Smooth muscle cell (in vitro differentiated cells): ENCODE data around the gene DOCK10. TPM values are rescaled to one million over a fixed set of nuclear protein-coding genes. Genes with fewer than 3 reads are reported as not detected.
A peak's percentile ranks its signal among the peaks of the same experiment; 100 is the strongest.

Experiments
- DNase-seq: peaks from one replicate; lab custom pipeline; 2025; ENCODE audit not compliant: unreplicated experiment; lab: John Stamatoyannopoulos, UW
- H2AFZ ChIP-seq: fragments of 200-600 bp; sonication (generic); 2 replicates; pipeline ENCODE4 v1.6.0; 2016; ENCODE audit warnings: antibody characterized with exemption, low read depth, mild to moderate bottlenecking
- H3F3A ChIP-seq: fragments of 200-600 bp; sonication (generic); 2 replicates; pipeline ENCODE4 v1.6.0; 2017; ENCODE audit warnings: antibody characterized with exemption, low read depth
- H3K27ac ChIP-seq: fragments of 200-600 bp; sonication (generic); 2 replicates; pipeline ENCODE4 v1.5.1; 2016; ENCODE audit warnings: low read depth, mild to moderate bottlenecking
- H3K27me3 ChIP-seq: fragments of 200-600 bp; sonication (generic); 2 replicates; pipeline ENCODE4 v1.6.1; 2016; ENCODE audit warnings: low read depth, mild to moderate bottlenecking
- H3K36me3 ChIP-seq: fragments of 200-600 bp; sonication (generic); 2 replicates; pipeline ENCODE4 v1.5.1; 2016; ENCODE audit warnings: low read depth
- H3K4me1 ChIP-seq: fragments of 200-600 bp; sonication (generic); 2 replicates; pipeline ENCODE4 v1.5.1; 2016; ENCODE audit warnings: low read depth
- H3K4me2 ChIP-seq: fragments of 200-600 bp; sonication (generic); 2 replicates; pipeline ENCODE4 v1.6.0; 2016; ENCODE audit warnings: mild to moderate bottlenecking
- H3K4me3 ChIP-seq: fragments of 200-600 bp; sonication (generic); 2 replicates; pipeline ENCODE4 v1.5.1; 2016; ENCODE audit warnings: mild to moderate bottlenecking
- H3K79me2 ChIP-seq: fragments of 200-600 bp; sonication (generic); 2 replicates; pipeline ENCODE4 v1.6.0; 2016; ENCODE audit warnings: low read depth, mild to moderate bottlenecking
- H3K9ac ChIP-seq: fragments of 200-600 bp; sonication (generic); 2 replicates; pipeline ENCODE4 v1.6.0; 2016; ENCODE audit warnings: low read depth
- H3K9me3 ChIP-seq: fragments of 200-600 bp; sonication (generic); replicated peaks from 2 replicates; pipeline ENCODE4 v1.5.1; 2016; ENCODE audit warnings: low read depth
- H4K20me1 ChIP-seq: fragments of 200-600 bp; sonication (generic); 2 replicates; pipeline ENCODE4 v1.6.0; 2016; ENCODE audit warnings: low read depth
- WGBS: methylation state at CpG from one replicate; pipeline ENCODE4 v1.1.7; 2016; ENCODE audit warnings: low lambda C conversion rate; 5-methylcytosine and 5-hydroxymethylcytosine counted together
- polyA plus RNA-seq: library from polyadenylated mRNA; unstranded; fragments of >200 nt; fragmentation: Nextera tagmentation; extraction: Ambion mirVana; gene quantifications from 2 replicates; pipeline ENCODE4 v1.2.1, GENCODE V29; 2016
- total RNA-seq: library from RNA; depleted of rRNA; stranded (reverse); fragments of >200 nt; gene quantifications from 2 replicates; pipeline ENCODE4 v1.2.3, GENCODE V29; 2014
- TF ChIP-seq, protein P1 (sequence below): fragments of 200-600 bp; sonication (generic); IDR thresholded peaks from 2 replicates; pipeline ENCODE4 v1.5.1; 2017; ENCODE audit warnings: borderline replicate concordance, mild to moderate bottlenecking, antibody characterized with exemption; ENCODE audit not compliant: insufficient read depth, poor library complexity, severe bottlenecking

The DOCK10 gene
- total and polyA plus RNA-seq, 2 experiments from 2014 or later = 0.04 TPM; not detected in 1

DNA sequence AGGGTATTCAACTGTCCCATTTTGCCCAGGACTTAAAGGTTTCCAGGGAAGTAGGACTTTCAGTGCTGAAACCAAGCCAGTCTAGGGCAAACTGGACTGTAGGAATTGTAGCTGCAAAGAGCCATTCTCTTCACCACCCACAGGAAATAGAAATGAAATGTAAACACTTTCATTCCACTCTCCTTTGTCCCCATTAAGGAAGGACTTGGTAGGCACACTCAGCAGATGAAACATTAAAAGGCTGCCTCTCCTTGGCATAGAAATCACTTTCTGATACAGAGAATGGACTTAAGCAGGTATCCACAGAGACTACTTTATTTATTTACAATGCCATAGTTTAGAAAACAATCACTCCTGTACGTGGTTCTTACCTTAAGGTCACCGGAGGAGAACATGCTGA is 223.2 kb downstream of the DOCK10 start:
- TF ChIP-seq, protein P1, sequence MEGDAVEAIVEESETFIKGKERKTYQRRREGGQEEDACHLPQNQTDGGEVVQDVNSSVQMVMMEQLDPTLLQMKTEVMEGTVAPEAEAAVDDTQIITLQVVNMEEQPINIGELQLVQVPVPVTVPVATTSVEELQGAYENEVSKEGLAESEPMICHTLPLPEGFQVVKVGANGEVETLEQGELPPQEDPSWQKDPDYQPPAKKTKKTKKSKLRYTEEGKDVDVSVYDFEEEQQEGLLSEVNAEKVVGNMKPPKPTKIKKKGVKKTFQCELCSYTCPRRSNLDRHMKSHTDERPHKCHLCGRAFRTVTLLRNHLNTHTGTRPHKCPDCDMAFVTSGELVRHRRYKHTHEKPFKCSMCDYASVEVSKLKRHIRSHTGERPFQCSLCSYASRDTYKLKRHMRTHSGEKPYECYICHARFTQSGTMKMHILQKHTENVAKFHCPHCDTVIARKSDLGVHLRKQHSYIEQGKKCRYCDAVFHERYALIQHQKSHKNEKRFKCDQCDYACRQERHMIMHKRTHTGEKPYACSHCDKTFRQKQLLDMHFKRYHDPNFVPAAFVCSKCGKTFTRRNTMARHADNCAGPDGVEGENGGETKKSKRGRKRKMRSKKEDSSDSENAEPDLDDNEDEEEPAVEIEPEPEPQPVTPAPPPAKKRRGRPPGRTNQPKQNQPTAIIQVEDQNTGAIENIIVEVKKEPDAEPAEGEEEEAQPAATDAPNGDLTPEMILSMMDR = no peak
- no peaks in the 10 kb centered on the region for H4K20me1 ChIP-seq
- DNase-seq = no peak
- H3K79me2 ChIP-seq = no peaks in the 10 kb centered on the region
- no peak overlapping the region for H3K27ac ChIP-seq
- no peak overlapping the region for H3K4me3 ChIP-seq
- no peak overlapping the region for H3K9ac ChIP-seq
- no peaks in the 10 kb centered on the region for H3K9me3 ChIP-seq
- no peaks in the 10 kb centered on the region for H3K36me3 ChIP-seq
- H3F3A ChIP-seq = no peaks in the 10 kb centered on the region
- no peaks in the 10 kb centered on the region for H3K27me3 ChIP-seq
- peak overlapping the region; percentile 30 for H3K4me2 ChIP-seq
- peaks cover 5% of the 10 kb centered on the region for H3K4me1 ChIP-seq
- 93% methylated on average over 2 of the region's 2 CpGs for WGBS
- H2AFZ ChIP-seq = no peak overlapping the region

DNA sequence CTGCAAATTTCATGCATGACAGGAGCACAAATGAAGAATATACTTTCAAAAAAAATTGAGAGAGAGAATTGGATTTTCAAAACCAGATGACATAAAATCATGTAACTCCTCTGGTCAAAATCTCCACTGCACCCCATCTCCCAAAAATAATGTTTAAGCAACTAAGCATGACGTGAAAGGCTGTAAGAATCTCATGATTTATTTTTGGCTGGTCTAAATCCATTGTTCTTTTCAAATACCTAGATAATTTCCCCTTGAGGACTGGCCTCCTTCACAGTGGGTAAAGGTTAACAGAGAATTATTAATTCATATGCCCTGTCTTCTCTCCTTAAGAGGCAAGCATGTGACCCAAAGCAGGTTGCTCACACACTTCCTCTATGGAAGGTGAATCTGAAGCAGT is 224.6 kb downstream of the DOCK10 start:
- no peak overlapping the region for H3K27ac ChIP-seq
- TF ChIP-seq, protein P1 = no peak
- WGBS = 93% methylated on average over 1 of the region's 1 CpG

DNA sequence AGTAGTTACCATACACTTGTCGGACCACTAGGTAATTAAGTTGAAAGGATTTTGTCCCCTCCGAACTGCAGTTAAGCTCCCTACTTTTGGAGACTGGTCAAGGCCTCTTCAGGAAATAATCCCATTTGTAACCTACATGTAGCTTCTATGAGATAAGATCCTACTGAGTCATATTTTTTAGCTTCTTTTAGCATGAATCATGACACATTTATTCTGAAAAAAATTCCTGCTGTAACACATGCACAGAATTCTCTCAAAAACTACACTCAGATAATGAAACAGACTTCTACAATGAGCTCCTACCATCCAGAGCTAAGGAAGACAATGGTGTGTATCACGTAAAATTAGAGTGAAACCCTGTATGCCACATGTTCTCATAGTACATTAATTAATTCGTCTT is 225.5 kb downstream of the DOCK10 start:
- Histone ChIP-seq H3F3A (no peaks in the 10 kb centered on the region), H2AFZ (no peak overlapping the region), H3K4me3 (no peak overlapping the region), H3K79me2 (no peaks in the 10 kb centered on the region), H3K36me3 (no peaks in the 10 kb centered on the region), H3K4me2 (peak overlapping the region; percentile 42), H3K27me3 (no peaks in the 10 kb centered on the region), H3K27ac (peak overlapping the region; percentile 25), H4K20me1 (no peaks in the 10 kb centered on the region), H3K4me1 (peaks cover 5% of the 10 kb centered on the region), H3K9ac (no peak overlapping the region), H3K9me3 (no peaks in the 10 kb centered on the region)
- no peak for DNase-seq
- WGBS = 31% methylated on average over 4 of the region's 4 CpGs
- TF ChIP-seq, protein P1 = no peak

More for the DNA sequence above, 224.6 kb downstream of the DOCK10 start:
- Histone ChIP-seq H3K9me3 (no peaks in the 10 kb centered on the region), H3K9ac (no peak overlapping the region), H4K20me1 (no peaks in the 10 kb centered on the region), H3K27me3 (no peaks in the 10 kb centered on the region), H3K36me3 (no peaks in the 10 kb centered on the region), H3K4me1 (peaks cover 5% of the 10 kb centered on the region), H3K79me2 (no peaks in the 10 kb centered on the region), H3K4me2 (no peak overlapping the region), H3F3A (no peaks in the 10 kb centered on the region), H3K4me3 (no peak overlapping the region), H2AFZ (no peak overlapping the region)
- no peak for DNase-seq

DNA sequence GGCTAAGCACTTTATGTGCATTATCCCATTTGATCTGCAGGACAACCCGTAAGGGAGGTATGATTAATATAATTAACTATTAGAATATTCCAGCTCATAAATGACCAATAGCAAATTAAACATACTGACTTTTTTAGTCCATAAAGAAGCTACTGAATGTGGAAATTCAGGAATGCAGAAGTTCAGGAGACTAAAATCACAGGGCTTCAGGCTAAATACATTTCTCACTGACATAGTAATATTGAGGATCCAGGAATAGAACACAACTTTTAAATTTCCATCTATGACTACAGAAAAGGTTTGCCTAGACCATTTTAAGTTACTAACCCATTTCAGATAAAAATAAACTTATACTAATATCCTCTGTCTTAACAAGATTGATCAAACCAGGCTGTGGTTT is 228.7 kb downstream of the DOCK10 start:
- peaks cover 5% of the 10 kb centered on the region for H3K4me1 ChIP-seq
- no peaks in the 10 kb centered on the region for H3K27me3 ChIP-seq
- H3K27ac ChIP-seq = no peak overlapping the region
- no peak overlapping the region for H2AFZ ChIP-seq
- H3K4me2 ChIP-seq = no peak overlapping the region
- WGBS = 85% methylated on average over 1 of the region's 1 CpG
- H4K20me1 ChIP-seq = no peaks in the 10 kb centered on the region
- no peaks in the 10 kb centered on the region for H3K79me2 ChIP-seq
- H3K9me3 ChIP-seq = no peaks in the 10 kb centered on the region
- no peaks in the 10 kb centered on the region for H3F3A ChIP-seq
- TF ChIP-seq, protein P1 = no peak
- no peak overlapping the region for H3K4me3 ChIP-seq
- no peak overlapping the region for H3K9ac ChIP-seq
- no peak for DNase-seq
- H3K36me3 ChIP-seq = no peaks in the 10 kb centered on the region
